SK-N-SH (cell line): ENCODE data around the gene CELSR1. TPM values are rescaled to one million over a fixed set of nuclear protein-coding genes. Genes with fewer than 3 reads are reported as not detected.
"Not testable (repeated sequence)": the region's sequence is repeated elsewhere in the genome, so short reads cannot be mapped to it uniquely, and the experiment has no call there.

Experiments
- CTCF ChIA-PET: fragments of 300-600, 350-600 bp; formaldehyde crosslinking; extraction: SDS; loops from one replicate; lab custom pipeline; 2021; lab: Yijun Ruan, JAX
- POLR2A ChIA-PET: fragments of 350-600 bp; sonication (Branson Sonifier 250); formaldehyde crosslinking; extraction: SDS; loops from one replicate; lab custom pipeline; 2020; ENCODE audit warnings: antibody characterized with exemption, inconsistent platforms; lab: Yijun Ruan, JAX
- DNase-seq: peaks from one replicate; pipeline ENCODE4 v3.0.0; 2012
- H2AFZ ChIP-seq: fragments of 200-600 bp; sonication (generic); 2 replicates; pipeline ENCODE4 v1.8.1; 2016; ENCODE audit warnings: antibody characterized with exemption, mild to moderate bottlenecking, low read depth
- H3F3A ChIP-seq: fragments of 200-600 bp; sonication (generic); replicated peaks from 2 replicates; pipeline ENCODE3; 2016; ENCODE audit warnings: antibody characterized with exemption, mild to moderate bottlenecking; ENCODE audit not compliant: insufficient read depth
- H3K27ac ChIP-seq, 2 experiments: fragments of 200-500 bp in 1 of 2; fragments of 200-600 bp in 1 of 2; sonication (Bioruptor generic) in 1 of 2; sonication (generic), shearing (Covaris generic) in 1 of 2; 2 replicates each; pipeline versions ENCODE4 v1.5.1 to v1.6.1; 2014 to 2016; ENCODE audit warnings: low read depth in 2 of 2, inconsistent platforms in 1 of 2, low read length in 1 of 2, mild to moderate bottlenecking in 1 of 2, mixed read lengths in 1 of 2
- H3K27me3 ChIP-seq: fragments of 200-600 bp; sonication (generic), shearing (Covaris generic); 2 replicates; pipeline ENCODE4 v1.6.1; 2016; ENCODE audit warnings: mixed run types; ENCODE audit not compliant: insufficient read depth
- H3K36me3 ChIP-seq, 2 experiments: fragments of 200-500 bp in 1 of 2; fragments of 200-600 bp in 1 of 2; sonication (Bioruptor generic) in 1 of 2; sonication (generic) in 1 of 2; replicated peaks in 1 of 2; 2 replicates each; pipeline versions ENCODE3 to v1.5.1; 2014 to 2016; ENCODE audit warnings: low read length in 1 of 2, mild to moderate bottlenecking in 1 of 2; ENCODE audit not compliant: insufficient read depth in 2 of 2, control insufficient read depth in 1 of 2
- H3K4me1 ChIP-seq, 2 experiments: fragments of 200-500 bp in 1 of 2; fragments of 200-600 bp in 1 of 2; sonication (Bioruptor generic) in 1 of 2; sonication (generic), shearing (Covaris generic) in 1 of 2; 2 replicates each; pipeline versions ENCODE4 v1.5.1 to v1.6.1; 2014 to 2016; ENCODE audit warnings: low read depth in 1 of 2, low read length in 1 of 2, mixed run types in 1 of 2; ENCODE audit not compliant: insufficient read depth in 2 of 2, control insufficient read depth in 1 of 2
- H3K4me2 ChIP-seq: fragments of 200-600 bp; sonication (generic), shearing (Covaris generic); 2 replicates; pipeline ENCODE4 v1.6.1; 2017; ENCODE audit warnings: mixed run types
- H3K4me3 ChIP-seq, 2 experiments: fragments of 200-500 bp in 1 of 2; fragments of 200-600 bp in 1 of 2; sonication (Bioruptor generic) in 1 of 2; sonication (generic), shearing (Covaris generic) in 1 of 2; 2 replicates each; pipeline versions ENCODE4 v1.5.1 to v1.8.1; 2014 to 2016; ENCODE audit warnings: low read depth in 2 of 2, inconsistent platforms in 1 of 2, low read length in 1 of 2, mild to moderate bottlenecking in 1 of 2, mixed read lengths in 1 of 2, moderate library complexity in 1 of 2
- H3K79me2 ChIP-seq: fragments of 200-600 bp; sonication (generic); 2 replicates; pipeline ENCODE4 v1.8.1; 2017; ENCODE audit warnings: mild to moderate bottlenecking; ENCODE audit not compliant: insufficient read depth
- H3K9ac ChIP-seq: fragments of 200-600 bp; sonication (generic); 2 replicates; pipeline ENCODE4 v1.6.1; 2017; ENCODE audit warnings: mixed run types
- H3K9me2 ChIP-seq: fragments of 200-600 bp; sonication (generic); 2 replicates; pipeline ENCODE4 v1.6.1; 2017; ENCODE audit warnings: mixed run types
- H3K9me3 ChIP-seq: fragments of 200-600 bp; sonication (generic); 2 replicates; pipeline ENCODE4 v1.6.1; 2017; ENCODE audit warnings: mixed run types, mild to moderate bottlenecking, moderate library complexity
- H4K20me1 ChIP-seq: fragments of 200-600 bp; sonication (generic); 2 replicates; pipeline ENCODE4 v1.6.1; 2017; ENCODE audit warnings: mild to moderate bottlenecking, mixed run types; ENCODE audit not compliant: insufficient read depth
- CHD2 ChIP-seq: fragments of 150-350 bp; IDR thresholded peaks from 2 replicates; pipeline ENCODE4 v1.6.1; 2018; ENCODE audit warnings: low read length; ENCODE audit not compliant: partially characterized antibody
- CTCF ChIP-seq: fragments of 200-600 bp; sonication (generic); IDR thresholded peaks from 2 replicates; pipeline ENCODE4 v1.6.1; 2017; ENCODE audit warnings: antibody characterized with exemption, mild to moderate bottlenecking, moderate library complexity
- ELF1 ChIP-seq: IDR thresholded peaks from 2 replicates; pipeline ENCODE4 v1.4.0; 2012
- EP300 ChIP-seq, 2 experiments: IDR thresholded peaks; 2 replicates each; pipeline versions ENCODE4 v1.4.0 to v1.6.1; 2012; ENCODE audit warnings: borderline replicate concordance in 1 of 2, low read depth in 1 of 2, low read length in 1 of 2
- EZH2phosphoT487 ChIP-seq: fragments of 200-600 bp; sonication (generic); IDR thresholded peaks from 2 replicates; pipeline ENCODE4 v1.6.1; 2017; ENCODE audit warnings: low read depth, mixed run types, mild to moderate bottlenecking, antibody characterized with exemption, moderate library complexity, borderline replicate concordance
- FOSL2 ChIP-seq: IDR thresholded peaks from 2 replicates; pipeline ENCODE4 v1.4.0; 2012; ENCODE audit warnings: low read depth, mild to moderate bottlenecking, moderate library complexity, borderline replicate concordance
- FOXM1 ChIP-seq: IDR thresholded peaks from 2 replicates; pipeline ENCODE4 v1.4.0; 2012; ENCODE audit warnings: low read depth, mild to moderate bottlenecking
- GABPA ChIP-seq: IDR thresholded peaks from 2 replicates; pipeline ENCODE4 v1.4.0; 2012; ENCODE audit warnings: low read depth, mild to moderate bottlenecking
- GATA2 ChIP-seq: sonication (generic); formaldehyde crosslinking; IDR thresholded peaks from 2 replicates; pipeline ENCODE4 v1.5.0; 2020; ENCODE audit warnings: mild to moderate bottlenecking, missing genetic modification reagents
- MXI1 ChIP-seq: IDR thresholded peaks from 2 replicates; pipeline ENCODE4 v1.6.1; 2012; ENCODE audit warnings: mild to moderate bottlenecking, low read depth, low read length, improper control_type of control experiment
- NFIC ChIP-seq: IDR thresholded peaks from 2 replicates; pipeline ENCODE4 v1.4.0; 2012; ENCODE audit warnings: borderline replicate concordance
- PBX3 ChIP-seq: IDR thresholded peaks from 2 replicates; pipeline ENCODE4; 2012
- POLR2AphosphoS5 ChIP-seq: IDR thresholded peaks from 2 replicates; pipeline ENCODE4 v1.6.1; 2012; ENCODE audit warnings: low read depth, low read length
- RAD21 ChIP-seq: IDR thresholded peaks from 2 replicates; pipeline ENCODE4 v1.6.1; 2012; ENCODE audit warnings: mild to moderate bottlenecking, low read length
- RFX5 ChIP-seq: IDR thresholded peaks from 2 replicates; pipeline ENCODE4 v1.6.1; 2012; ENCODE audit warnings: mild to moderate bottlenecking, improper control_type of control experiment, low read length
- SIN3A ChIP-seq: IDR thresholded peaks from 2 replicates; pipeline ENCODE4 v1.6.1; 2012; ENCODE audit warnings: low read depth, mild to moderate bottlenecking, low read length, moderate library complexity, borderline replicate concordance
- TAF1 ChIP-seq: IDR thresholded peaks from 2 replicates; pipeline ENCODE4 v1.6.1; 2012; ENCODE audit warnings: low read depth, mild to moderate bottlenecking, low read length, moderate library complexity, borderline replicate concordance
- TCF12 ChIP-seq: IDR thresholded peaks from 2 replicates; pipeline ENCODE4 v1.4.0; 2012
- TEAD4 ChIP-seq: IDR thresholded peaks from 2 replicates; pipeline ENCODE4 v1.4.0; 2012; ENCODE audit warnings: mild to moderate bottlenecking, borderline replicate concordance; ENCODE audit not compliant: insufficient read depth
- YY1 ChIP-seq: IDR thresholded peaks from 2 replicates; pipeline ENCODE4 v1.4.0; 2012; ENCODE audit warnings: low read depth, mild to moderate bottlenecking
- WGBS: methylation state at CpG from one replicate; pipeline ENCODE4 v1.1.6; 2017; ENCODE audit warnings: low lambda C conversion rate; 5-methylcytosine and 5-hydroxymethylcytosine counted together
- polyA plus RNA-seq, 3 experiments: library from polyadenylated mRNA; depleted of rRNA; stranded (reverse); fragments of >200 nt; gene quantifications; 2 replicates each; pipeline ENCODE4 v1.2.3, GENCODE V29; 2012
- TF ChIP-seq, protein P1 (sequence below): IDR thresholded peaks from 2 replicates; pipeline ENCODE4 v1.4.0; 2012; ENCODE audit warnings: low read depth

The CELSR1 gene
- polyA plus RNA-seq, 1 of the 3 experiments (the other 2 are of a cell fraction), result 5.0 TPM

GRCh38 chr22:46406791-46407190 lies 130.6 kb downstream of the CELSR1 start (continued):
- TF ChIP-seq POLR2AphosphoS5, result no peak

- POLR2A ChIA-PET, result no interaction called here
- H2AFZ ChIP-seq, result no peak overlapping the region
- no peak overlapping the region for H3K9ac ChIP-seq
- H3K4me1 ChIP-seq, result peaks cover 0 to 2% of the 10 kb centered on the region in 2 experiments; a peak in 1 of 4 replicates
- DNase-seq, result no peak
- H3K9me2 ChIP-seq, result no peaks in the 10 kb centered on the region
- H3K9me3 ChIP-seq, result no peaks in the 10 kb centered on the region
- no peak overlapping the region for H3K4me3 ChIP-seq
- H3K27ac ChIP-seq, result no peak overlapping the region
- H3K27me3 ChIP-seq, result no peaks in the 10 kb centered on the region
- H3F3A ChIP-seq, result no peaks in the 10 kb centered on the region
- 48% methylated on average over 2 of the region's 8 CpGs for WGBS
- TF ChIP-seq RAD21 (no peak), EP300 (IDR thresholded peaks at IDR 0.05; ENCODE audit: borderline replicate concordance in 1 of 2, low read depth in 1 of 2, low read length in 1 of 2) (no peak), FOSL2 (no peak), EZH2phosphoT487 (no peak), GATA2 (no peak), GABPA (no peak), CTCF (no peak), YY1 (no peak), FOXM1 (no peak), SIN3A (no peak), ELF1 (no peak), CHD2 (no peak), MXI1 (no peak)
- H3K36me3 ChIP-seq, result no peaks in the 10 kb centered on the region
- no peaks in the 10 kb centered on the region for H4K20me1 ChIP-seq
- no peak overlapping the region for H3K4me2 ChIP-seq
- CTCF ChIA-PET, result interaction anchor here (1.0 to 1.7 kb wide), 3 partner anchors 16 to 136 kb away, joined by 5 to 7 read pairs (median 6); no protein-coding TSS in a partner anchor
- H3K79me2 ChIP-seq, result no peaks in the 10 kb centered on the region
Measured at GRCh38 chr22:46406349-46406748, 131.1 kb downstream of the CELSR1 start.

DNA sequence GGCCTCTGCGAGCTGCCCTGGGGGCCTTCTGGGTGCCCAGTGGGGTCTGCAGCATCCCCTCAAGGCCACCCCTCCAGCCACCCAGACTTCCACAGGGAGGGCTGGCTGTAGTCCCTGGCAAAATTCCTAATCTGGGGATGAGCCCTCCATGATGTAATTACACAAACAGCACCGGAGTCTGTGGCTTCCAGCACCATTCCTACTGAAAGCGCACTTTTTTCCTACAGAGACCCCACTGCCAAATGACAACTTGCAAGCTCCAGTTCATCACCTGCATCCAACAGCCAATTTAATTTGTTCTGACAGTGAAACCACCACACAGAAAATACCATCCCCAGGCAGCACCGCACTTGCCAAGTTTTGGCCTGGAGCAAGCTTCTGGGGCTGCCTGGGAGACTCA lies 131.5 kb downstream of the CELSR1 start:
- ChIA-PET CTCF (interaction anchor here (1.0 to 1.7 kb wide), 4 partner anchors 13 to 136 kb away, joined by 3 to 7 read pairs (median 6); no protein-coding TSS in a partner anchor), POLR2A (no interaction called here)
- H3K9me3 ChIP-seq, result no peaks in the 10 kb centered on the region
- H3K4me1 ChIP-seq, result peaks cover 0 to 2% of the 10 kb centered on the region in 2 experiments; a peak in 1 of 4 replicates
- H3K9ac ChIP-seq, result no peak overlapping the region
- 59% methylated on average over 3 of the region's 4 CpGs for WGBS
- no peaks in the 10 kb centered on the region for H3K9me2 ChIP-seq
- no peak overlapping the region for H3K4me3 ChIP-seq
- TF ChIP-seq NFIC, result no peak
- no peak for TF ChIP-seq CHD2
- TF ChIP-seq RFX5, result no peak
- TF ChIP-seq TCF12, result no peak
- no peak for TF ChIP-seq PBX3
- TF ChIP-seq TEAD4, result no peak
- no peak for TF ChIP-seq TAF1
- no peak for TF ChIP-seq FOSL2
- TF ChIP-seq ELF1, result no peak
- TF ChIP-seq, protein P1, sequence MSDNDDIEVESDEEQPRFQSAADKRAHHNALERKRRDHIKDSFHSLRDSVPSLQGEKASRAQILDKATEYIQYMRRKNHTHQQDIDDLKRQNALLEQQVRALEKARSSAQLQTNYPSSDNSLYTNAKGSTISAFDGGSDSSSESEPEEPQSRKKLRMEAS, result no peak
- TF ChIP-seq MXI1, result no peak
- TF ChIP-seq RAD21, result no peak
- TF ChIP-seq EZH2phosphoT487, result no peak
- H3K36me3 ChIP-seq, result no peaks in the 10 kb centered on the region
- H3F3A ChIP-seq, result no peaks in the 10 kb centered on the region
- no peak for DNase-seq
- H2AFZ ChIP-seq, result no peak overlapping the region
- H3K27ac ChIP-seq, result no peak overlapping the region
- no peaks in the 10 kb centered on the region for H3K79me2 ChIP-seq
- H3K4me2 ChIP-seq, result no peak overlapping the region
- H3K27me3 ChIP-seq, result no peaks in the 10 kb centered on the region
- H4K20me1 ChIP-seq, result no peaks in the 10 kb centered on the region

DNA sequence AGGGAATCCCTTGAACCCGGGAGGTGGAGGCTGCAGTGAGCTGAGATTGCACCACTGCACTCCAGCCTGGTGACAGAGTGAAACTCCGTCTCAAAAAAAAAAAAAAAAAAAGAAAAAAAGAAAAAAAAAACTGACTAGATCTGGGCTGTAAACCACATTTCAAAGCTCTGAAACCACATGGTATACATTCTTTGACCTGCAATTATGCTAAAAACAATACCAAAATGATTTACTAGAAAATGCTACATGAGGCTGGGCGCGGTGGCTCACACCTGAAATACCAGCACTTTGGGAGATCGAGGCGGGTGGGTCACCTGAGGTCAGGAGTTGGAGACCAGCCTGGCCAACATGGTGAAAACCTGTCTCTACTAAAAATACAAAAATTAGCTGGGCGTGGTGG lies 133.5 kb downstream of the CELSR1 start:
- DNase-seq, H3K9ac ChIP-seq, H3K9me3 ChIP-seq, H3K27ac ChIP-seq, POLR2A ChIA-PET, H3K4me1 ChIP-seq, H3K4me2 ChIP-seq, H3K79me2 ChIP-seq, H3K9me2 ChIP-seq, H2AFZ ChIP-seq, H3K27me3 ChIP-seq, H4K20me1 ChIP-seq, H3K36me3 ChIP-seq, H3K4me3 ChIP-seq, H3F3A ChIP-seq: not testable (repeated sequence)
- 75% methylated on average over 7 of the region's 7 CpGs for WGBS
- CTCF ChIA-PET, result interaction anchor here (1.8 kb wide), 1 partner anchor 36 kb away, joined by 6 read pairs; no protein-coding TSS in a partner anchor
